Rectal smooth muscle tissue (tissue), 1 donor: Measurements from ENCODE around the gene ZNF124.
"Not testable (repeated sequence)": the region's sequence is repeated elsewhere in the genome, so short reads cannot be mapped to it uniquely, and the experiment has no call there.

Experiments
- H3K27ac ChIP-seq: one replicate; pipeline ENCODE4 v1.7.0; 2013; ENCODE audit warnings: low read depth, low read length, inconsistent platforms
- H3K27me3 ChIP-seq: one replicate; pipeline ENCODE4 v1.7.0; 2013; ENCODE audit warnings: low read length; ENCODE audit not compliant: control insufficient read depth, insufficient read depth
- H3K36me3 ChIP-seq: one replicate; pipeline ENCODE4 v1.7.0; 2013; ENCODE audit warnings: low read length; ENCODE audit not compliant: control insufficient read depth, insufficient read depth
- H3K4me1 ChIP-seq: one replicate; pipeline ENCODE4 v1.7.0; 2013; ENCODE audit warnings: low read length; ENCODE audit not compliant: control insufficient read depth, insufficient read depth
- H3K4me3 ChIP-seq: one replicate; pipeline ENCODE4 v1.7.0; 2013; ENCODE audit warnings: low read length
- H3K9ac ChIP-seq: one replicate; pipeline ENCODE4 v1.7.0; 2013; ENCODE audit warnings: low read length

ZNF124 gene

GRCh38 chr1:247171875-247172563 lies at the start of gene ZNF124:
Gene ZNF124, minus strand, starts transcription at chr1:247172020. Its CDS starts 143 bp downstream, at chr1:247171877.
- H3K36me3 ChIP-seq, H3K4me3 ChIP-seq, H3K27ac ChIP-seq, H3K4me1 ChIP-seq, H3K27me3 ChIP-seq, H3K9ac ChIP-seq: not testable (repeated sequence)

DNA sequence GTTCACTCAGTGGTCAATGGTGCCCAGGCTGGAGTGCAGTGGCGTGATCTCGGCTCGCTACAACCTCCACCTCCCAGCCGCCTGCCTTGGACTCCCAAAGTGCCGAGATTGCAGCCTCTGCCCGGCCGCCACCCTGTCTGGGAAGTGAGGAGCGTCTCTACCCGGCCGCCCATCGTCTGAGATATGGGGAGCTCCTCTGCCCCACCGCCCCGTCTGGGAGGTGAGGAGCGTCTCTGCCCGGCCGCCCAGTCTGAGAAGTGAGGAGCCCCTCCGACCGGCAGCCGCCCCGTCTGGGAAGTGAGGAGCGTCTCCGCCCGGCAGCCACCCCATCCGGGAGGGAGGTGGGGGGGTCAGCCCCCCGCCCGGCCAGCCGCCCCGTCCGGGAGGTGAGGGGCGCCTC lies 48.5 kb upstream of the ZNF124 start:
- H3K4me3 ChIP-seq, H3K27ac ChIP-seq, H3K9ac ChIP-seq, H3K36me3 ChIP-seq, H3K4me1 ChIP-seq, H3K27me3 ChIP-seq: not testable (repeated sequence)

DNA sequence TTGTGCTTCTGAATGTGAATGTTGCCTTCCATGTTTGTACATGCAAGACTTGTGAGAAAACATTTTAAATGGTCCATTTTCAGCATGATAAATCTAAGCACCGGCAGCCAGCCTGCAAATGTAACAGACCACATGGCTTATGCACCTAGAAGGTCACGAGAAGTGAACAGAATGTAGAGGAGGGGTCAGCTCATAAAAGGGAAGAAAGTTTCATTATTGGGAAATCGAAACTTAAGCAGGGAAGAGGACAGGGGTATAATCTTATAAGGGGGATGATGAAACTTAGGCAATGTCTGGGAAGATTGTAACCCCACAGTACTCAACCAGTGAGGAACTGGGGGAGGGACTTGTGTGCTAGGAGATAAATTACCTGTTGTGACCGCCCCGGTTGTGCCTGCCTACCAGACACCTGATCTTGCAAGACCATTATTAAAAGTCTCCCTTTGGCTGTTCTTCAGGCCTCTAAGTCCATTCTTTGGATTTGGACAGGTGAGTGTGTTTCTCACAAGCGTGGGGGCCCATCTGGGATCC lies 46.4 kb upstream of the ZNF124 start:
- Histone ChIP-seq H3K9ac (no peak overlapping the region), H3K4me3 (no peak overlapping the region), H3K27me3 (no peaks in the 10 kb centered on the region), H3K27ac (no peak overlapping the region), H3K36me3 (no peaks in the 10 kb centered on the region), H3K4me1 (no peaks in the 10 kb centered on the region)

GRCh38 chr1:247216261-247216660 lies 44.4 kb upstream of the ZNF124 start:
- H3K4me1 ChIP-seq: no peaks in the 10 kb centered on the region
- no peak overlapping the region for H3K9ac ChIP-seq
- H3K4me3 ChIP-seq: no peak overlapping the region
- no peak overlapping the region for H3K27ac ChIP-seq
- H3K36me3 ChIP-seq: no peaks in the 10 kb centered on the region
- H3K27me3 ChIP-seq: no peaks in the 10 kb centered on the region

GRCh38 chr1:247212627-247213617 lies 41.1 kb upstream of the ZNF124 start:
- Histone ChIP-seq H3K4me1 (peaks cover 3% of the 10 kb centered on the region), H3K4me3 (no peak overlapping the region), H3K9ac (no peak overlapping the region), H3K36me3 (no peaks in the 10 kb centered on the region), H3K27me3 (no peaks in the 10 kb centered on the region), H3K27ac (no peak overlapping the region)

- Histone ChIP-seq H3K36me3 (no peaks in the 10 kb centered on the region), H3K27me3 (no peaks in the 10 kb centered on the region), H3K4me3 (no peak overlapping the region), H3K9ac (no peak overlapping the region), H3K4me1 (peaks cover 3% of the 10 kb centered on the region), H3K27ac (no peak overlapping the region)
Measured at GRCh38 chr1:247212012-247212411, 40.2 kb upstream of the ZNF124 start.

DNA sequence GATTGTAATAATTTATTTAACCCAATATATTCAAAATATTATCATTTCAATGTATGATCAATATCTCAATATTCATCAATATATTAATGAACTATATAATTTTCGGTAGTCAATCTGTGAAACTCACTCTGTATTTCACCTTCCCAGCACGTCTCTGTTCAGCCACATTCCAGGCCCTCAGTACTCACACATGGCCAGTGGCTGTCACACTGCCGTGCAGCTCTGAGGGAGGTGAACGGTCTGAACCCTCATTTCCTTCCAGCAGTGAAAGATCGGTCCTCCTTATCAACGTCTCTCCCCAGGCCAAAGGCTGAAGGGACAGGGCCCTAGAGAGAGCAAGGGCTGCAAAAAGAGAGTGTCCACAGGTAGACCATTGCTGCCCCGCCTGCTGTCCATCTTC lies 39.5 kb upstream of the ZNF124 start:
- Histone ChIP-seq H3K4me3 (no peak overlapping the region), H3K36me3 (no peaks in the 10 kb centered on the region), H3K4me1 (peaks cover 3% of the 10 kb centered on the region), H3K27ac (no peak overlapping the region), H3K9ac (no peak overlapping the region), H3K27me3 (no peaks in the 10 kb centered on the region)

DNA sequence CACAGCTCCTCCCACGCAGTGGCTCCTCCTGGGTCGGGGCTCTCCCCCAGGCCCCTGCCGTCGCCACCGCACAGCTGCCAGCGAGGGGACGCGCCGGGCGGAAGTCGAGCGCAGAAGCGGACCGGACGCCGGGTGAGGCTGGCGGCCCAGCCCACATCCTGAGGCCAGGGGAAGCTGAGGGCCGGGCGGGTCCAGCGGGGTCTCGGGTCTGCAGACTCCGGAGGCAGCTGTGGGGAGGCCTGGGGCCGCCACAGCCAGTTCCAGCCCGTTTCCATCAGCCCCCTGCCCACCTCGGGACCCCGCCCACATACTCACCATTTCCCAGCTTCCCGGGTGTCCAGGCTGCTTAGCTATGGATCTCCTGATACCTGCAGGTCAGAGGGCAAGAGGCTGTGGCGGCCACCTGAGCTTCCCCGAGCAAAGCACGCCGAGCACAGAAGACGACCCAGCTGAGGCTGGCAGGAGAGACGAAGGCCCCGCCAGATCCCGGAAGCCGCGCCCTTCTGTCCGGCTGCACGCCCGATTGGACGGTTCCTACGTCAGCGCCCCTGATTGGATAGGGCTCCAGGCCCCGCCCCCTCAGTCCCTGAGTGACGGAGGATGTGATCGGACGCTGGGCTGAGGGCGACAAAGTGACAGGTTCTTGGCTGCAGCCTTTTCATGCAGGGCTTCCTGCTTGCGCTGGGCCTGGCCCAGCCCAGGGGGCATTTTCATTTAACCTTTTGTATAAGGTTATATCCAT lies 38.7 kb upstream of the ZNF124 start:
- H3K27ac ChIP-seq: peak overlapping the region; percentile 70
- peak overlapping the region; percentile 87 for H3K4me3 ChIP-seq
- peaks cover 3% of the 10 kb centered on the region for H3K4me1 ChIP-seq
- H3K36me3 ChIP-seq: no peaks in the 10 kb centered on the region
- H3K9ac ChIP-seq: peak overlapping the region; percentile 87
- no peaks in the 10 kb centered on the region for H3K27me3 ChIP-seq

- Histone ChIP-seq H3K9ac (peak overlapping the region; percentile 87), H3K4me3 (peak overlapping the region; percentile 87), H3K4me1 (peaks cover 3% of the 10 kb centered on the region), H3K27ac (peak overlapping the region; percentile 70), H3K27me3 (no peaks in the 10 kb centered on the region), H3K36me3 (no peaks in the 10 kb centered on the region)
Measured at GRCh38 chr1:247210062-247210375, 38.2 kb upstream of the ZNF124 start.

- Histone ChIP-seq H3K36me3 (no peaks in the 10 kb centered on the region), H3K9ac (no peak overlapping the region), H3K4me3 (peak overlapping the region; percentile 87), H3K27me3 (no peaks in the 10 kb centered on the region), H3K4me1 (peaks cover 3% of the 10 kb centered on the region), H3K27ac (no peak overlapping the region)
Measured at GRCh38 chr1:247209396-247209795, 37.6 kb upstream of the ZNF124 start.

DNA sequence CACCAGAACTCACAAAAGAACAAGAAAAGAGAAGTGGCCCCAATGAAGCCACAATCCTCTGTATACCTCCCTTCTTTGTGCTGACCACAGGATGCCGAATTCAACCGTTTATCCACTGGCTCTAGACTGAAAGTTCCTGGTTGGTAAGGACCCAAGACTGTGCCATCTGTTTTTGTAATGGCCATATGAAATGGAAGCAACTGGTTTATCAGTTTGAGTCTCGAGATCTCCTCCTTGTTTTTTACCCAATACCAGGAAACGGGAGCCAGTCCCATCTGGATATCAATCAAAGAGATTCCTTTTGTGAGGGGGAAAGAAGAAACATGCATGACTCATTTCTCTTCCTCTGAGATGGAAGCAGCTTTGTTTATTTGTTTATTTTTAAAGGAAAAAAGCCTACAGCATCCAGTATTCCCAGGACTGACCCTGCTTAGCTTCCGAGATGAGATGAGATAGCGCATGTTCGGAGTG lies 32.4 kb upstream of the ZNF124 start:
- Histone ChIP-seq H3K36me3 (peaks cover 2% of the 10 kb centered on the region), H3K9ac (no peak overlapping the region), H3K4me1 (peaks cover under 1% of the 10 kb centered on the region), H3K27me3 (no peaks in the 10 kb centered on the region), H3K27ac (no peak overlapping the region), H3K4me3 (no peak overlapping the region)

- Histone ChIP-seq H3K36me3 (peaks cover 6% of the 10 kb centered on the region), H3K4me1 (no peaks in the 10 kb centered on the region), H3K27me3 (no peaks in the 10 kb centered on the region), H3K27ac (no peak overlapping the region), H3K9ac (no peak overlapping the region), H3K4me3 (no peak overlapping the region)
Measured at GRCh38 chr1:247198781-247199180, 27.0 kb upstream of the ZNF124 start.
